HG02852 (cell line): ENCODE results near the gene MT1X.

Experiments used
- ATAC-seq: cut with Tn5 transposase; IDR thresholded peaks from one replicate; pipeline ENCODE4 v1.9.1; 2021; ENCODE audit warnings: mild to moderate bottlenecking, moderate library complexity; ENCODE audit not compliant: unreplicated experiment

The MT1X gene

DNA sequence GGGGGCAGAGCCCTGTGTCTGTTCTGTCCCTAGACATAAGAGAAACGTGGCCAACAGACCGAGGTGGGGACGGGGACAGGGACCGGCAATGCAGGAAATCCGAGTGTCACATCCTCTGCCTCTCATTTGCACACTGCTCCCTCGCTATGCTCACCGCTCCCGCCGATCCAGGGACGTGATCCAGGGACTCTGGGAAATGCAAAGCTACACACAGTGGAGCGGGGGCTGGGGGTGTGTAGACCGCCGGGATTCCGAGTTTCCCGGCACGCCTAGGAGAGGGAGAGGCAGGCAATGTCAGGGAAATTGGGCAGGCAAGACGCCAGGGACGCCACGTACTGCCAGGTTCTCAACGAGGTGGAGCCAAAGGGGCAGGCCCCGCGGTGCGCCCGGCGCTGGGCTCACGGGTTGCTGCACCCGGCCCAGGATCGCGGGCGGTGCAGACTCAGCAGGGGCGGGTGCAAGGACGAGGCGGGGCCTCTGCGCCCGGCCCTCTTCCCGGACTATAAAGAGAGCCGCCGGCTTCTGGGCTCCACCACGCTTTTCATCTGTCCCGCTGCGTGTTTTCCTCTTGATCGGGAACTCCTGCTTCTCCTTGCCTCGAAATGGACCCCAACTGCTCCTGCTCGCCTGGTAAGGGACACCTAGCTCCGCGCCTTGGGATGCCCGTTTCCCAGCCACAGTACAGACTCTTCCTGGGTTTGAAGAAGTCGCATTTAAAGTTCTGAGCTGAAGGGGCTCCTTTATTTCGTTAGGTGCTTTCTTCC, at the start of gene MT1X:
MT1X (plus strand) TSS at position 532 of the 764 bp plus-strand sequence; CDS start at position 603, 71 bp downstream.
- ATAC-seq = peak; percentile 98

- no peak for ATAC-seq
These were observed 49.4 kb upstream of the MT1X start for GRCh38 chr16:56632848-56633365.

- no peak for ATAC-seq
These were observed 48.7 kb upstream of the MT1X start for GRCh38 chr16:56633535-56633934.

DNA sequence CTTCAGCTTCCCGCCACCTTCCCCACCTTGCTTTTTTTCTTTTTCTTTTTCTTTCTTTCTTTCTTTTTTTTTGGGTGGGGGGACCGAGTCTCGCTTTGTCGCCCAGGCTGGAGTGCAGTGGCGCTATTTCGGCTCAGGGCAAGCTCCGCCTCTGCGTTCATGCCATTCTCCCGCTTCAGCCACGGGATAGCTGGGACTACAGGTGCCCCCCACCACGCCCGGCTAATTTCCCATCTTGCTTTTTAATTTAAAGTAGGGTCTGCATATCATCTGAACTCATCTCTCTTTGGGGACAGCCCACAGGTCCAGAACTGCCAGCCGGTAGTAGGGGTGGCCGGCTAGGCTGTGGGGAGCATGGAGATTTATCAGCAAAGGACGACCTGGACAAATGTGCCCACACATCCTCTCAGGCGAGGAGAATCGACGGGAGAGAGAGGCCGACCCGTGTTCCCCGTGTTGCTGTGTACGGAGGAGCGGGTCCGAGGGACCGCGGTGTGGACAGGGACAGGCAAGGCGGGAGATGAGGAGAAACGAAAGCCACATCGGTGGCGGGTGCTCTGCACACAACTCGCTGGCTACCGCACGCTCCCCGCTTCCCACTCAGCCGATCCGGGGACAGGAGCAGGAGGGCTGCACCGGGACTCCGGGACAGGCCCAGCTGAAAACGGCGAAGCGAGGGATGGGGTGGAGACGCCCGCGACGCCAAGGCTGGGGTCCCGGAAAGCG, 47.4 kb upstream of the MT1X start:
- ATAC-seq = no peak

DNA sequence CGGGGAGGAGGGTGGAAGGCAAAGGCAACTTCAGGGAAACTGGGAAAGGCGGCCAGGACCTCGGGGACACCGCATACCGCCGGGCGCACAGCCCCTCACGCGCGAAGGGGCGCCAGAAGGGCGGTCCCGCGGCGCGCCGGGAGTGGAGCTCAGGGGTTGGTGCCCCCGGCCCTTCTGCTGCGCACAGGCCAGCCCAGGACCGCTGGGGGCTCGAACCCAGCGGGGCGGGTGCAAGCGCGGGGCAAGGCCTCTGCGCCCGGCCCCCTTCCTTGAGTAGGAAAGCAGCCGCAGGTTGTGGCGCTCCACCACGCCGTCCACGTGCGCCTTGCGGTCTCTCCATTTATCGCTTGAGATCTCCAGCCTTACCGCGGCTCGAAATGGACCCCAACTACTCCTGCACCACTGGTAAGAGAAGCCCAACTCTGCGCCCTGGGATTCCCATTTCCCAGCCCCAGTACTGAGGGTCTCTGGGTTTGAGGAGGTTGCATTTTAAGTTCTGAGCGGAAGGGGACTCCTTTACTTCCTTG, 46.8 kb upstream of the MT1X start:
- no peak for ATAC-seq

- ATAC-seq = no peak
These were observed 45.5 kb upstream of the MT1X start for GRCh38 chr16:56636616-56637413.

GRCh38 chr16:56637814-56638750, 44.2 kb upstream of the MT1X start, which contains the start of gene MT1A:
Gene MT1A (plus strand): TSS chr16:56638666. CDS start chr16:56638739, 73 bp downstream.
- no peak for ATAC-seq

GRCh38 chr16:56639045-56639444, 43.2 kb upstream of the MT1X start:
- no peak for ATAC-seq

- ATAC-seq = no peak
These were observed 42.2 kb upstream of the MT1X start for GRCh38 chr16:56640076-56640475.

- no peak for ATAC-seq
These were observed 41.1 kb upstream of the MT1X start for GRCh38 chr16:56641166-56641565.

DNA sequence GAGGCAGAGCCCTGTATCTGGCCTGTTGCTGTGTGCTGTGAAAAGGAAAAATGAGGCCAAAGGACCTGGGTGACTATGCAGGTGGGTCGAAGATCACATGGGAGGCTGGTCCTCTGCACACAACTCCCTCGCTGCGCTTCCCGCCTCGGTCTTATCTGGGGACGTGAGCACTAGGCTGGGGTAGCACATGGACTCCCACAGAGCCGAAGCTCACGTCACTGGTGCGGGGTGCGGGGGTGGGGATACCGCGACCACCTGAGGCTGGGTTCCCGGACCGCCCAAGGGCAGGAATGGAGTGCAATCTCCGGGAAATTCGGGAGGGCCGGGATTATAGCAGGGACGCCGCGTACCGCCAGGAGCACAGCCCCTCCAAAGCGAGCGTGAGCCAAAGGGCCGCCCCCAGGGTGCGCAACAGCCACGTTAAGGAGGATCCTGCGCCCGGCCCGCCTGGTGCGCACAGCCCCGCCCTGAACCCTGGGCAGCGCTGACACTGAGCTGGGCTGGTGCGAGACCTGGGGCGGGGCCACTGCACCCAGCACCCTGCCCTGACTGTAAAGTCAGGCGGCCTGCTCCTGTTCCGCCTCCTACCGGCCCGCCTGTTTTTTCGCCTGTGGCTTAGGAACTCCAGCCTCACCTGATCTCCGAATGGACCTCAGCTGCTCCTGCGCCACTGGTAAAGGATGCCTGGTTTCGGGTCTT, 39.0 kb upstream of the MT1X start:
- no peak for ATAC-seq

GRCh38 chr16:56643833-56644232, 38.4 kb upstream of the MT1X start:
- ATAC-seq = no peak

DNA sequence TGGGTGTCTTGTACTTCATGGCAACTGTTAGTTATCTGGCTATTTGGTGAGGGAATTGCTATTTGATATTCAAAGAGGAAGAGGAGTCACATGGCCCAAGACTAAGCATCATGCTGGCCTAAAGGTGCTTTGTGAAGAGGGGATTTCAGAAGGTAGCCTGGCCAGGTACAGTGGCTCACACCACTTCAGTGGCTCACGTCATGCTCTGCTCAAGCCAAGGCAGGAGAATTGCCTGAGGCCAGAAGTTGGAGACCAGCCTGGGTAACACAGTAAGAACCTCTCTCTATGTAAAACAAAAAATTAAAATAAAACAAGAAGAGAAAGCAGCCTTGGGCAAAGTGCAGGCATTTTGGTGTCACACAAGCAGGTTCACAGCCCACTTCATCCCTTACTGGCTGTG, 37.0 kb upstream of the MT1X start:
- no peak for ATAC-seq

DNA sequence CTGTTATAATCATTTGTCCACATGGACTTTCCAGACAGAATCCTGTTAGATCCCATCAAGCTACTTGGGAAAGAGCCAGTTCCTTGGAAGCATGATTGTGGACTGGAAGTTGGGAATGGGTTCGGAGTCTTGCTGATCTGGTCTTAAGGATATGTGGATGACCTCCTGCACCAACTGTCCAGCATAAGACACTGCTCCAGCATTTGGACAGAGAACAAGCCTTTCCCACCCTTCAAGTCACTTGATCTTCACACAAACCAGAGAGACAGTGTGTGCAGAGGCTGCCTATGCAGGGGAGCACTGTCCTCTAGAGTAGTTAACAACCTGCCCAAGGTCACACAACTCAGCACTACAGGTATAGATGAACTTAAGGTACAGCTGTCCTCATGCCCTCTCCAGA, 36.4 kb upstream of the MT1X start:
- no peak for ATAC-seq

DNA sequence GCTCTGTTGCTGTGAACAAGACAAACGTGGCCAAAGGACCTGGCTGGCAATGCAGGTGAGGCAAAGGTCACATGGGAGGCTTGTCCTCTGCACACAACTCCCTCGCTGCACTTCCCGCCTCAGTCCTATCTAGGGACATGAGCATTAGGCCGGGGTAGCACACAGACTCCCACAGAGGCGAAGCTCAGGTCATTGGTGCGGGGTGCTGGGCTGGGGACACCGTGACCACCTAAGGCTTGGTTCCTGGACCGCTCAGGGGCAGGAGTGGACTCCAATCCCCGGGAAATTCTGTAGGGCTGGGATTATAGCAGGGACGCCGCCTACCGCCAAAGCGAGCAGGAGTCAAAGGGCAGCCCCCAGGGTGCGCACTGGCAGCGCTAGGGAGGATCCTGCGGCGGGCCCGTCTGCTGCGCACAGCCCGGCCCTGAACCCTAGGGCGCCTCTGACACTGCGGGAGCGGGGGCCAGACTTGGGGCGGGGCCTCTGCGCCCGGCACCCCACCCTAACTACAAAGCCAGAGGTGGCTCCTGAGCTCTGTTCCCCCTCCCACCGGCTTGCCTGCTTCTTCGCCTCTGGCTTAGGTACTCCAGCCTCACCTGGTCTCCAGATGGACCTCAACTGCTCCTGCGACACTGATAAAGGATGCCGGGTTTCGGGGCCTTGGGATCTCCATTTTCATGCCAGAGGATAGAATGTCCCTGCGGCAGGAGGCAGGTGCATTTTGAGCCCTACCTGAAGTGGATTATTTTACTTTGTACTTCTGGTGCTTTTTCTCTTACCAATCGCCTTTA, 34.4 kb upstream of the MT1X start:
- no peak for ATAC-seq

- ATAC-seq = no peak
These were observed 33.0 kb upstream of the MT1X start for GRCh38 chr16:56649271-56649670.

DNA sequence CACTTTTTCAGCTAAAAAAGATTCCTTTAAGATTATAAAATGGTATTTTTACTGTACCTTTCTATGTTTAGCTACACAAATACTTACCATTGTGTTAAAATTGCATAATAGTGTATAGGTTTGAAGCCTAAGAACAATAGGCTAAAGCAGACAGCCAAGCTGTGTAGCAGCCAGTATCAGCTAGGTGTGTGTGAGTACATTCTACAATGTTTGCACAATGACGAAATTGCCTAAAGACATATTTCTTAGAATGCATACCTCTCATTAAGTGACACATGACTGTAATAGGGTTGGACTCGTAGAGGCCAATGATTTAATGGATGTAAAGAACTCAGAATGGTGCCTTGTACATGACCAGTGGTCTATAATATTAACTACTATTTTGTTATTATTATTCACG, 32.5 kb upstream of the MT1X start:
- no peak for ATAC-seq

DNA sequence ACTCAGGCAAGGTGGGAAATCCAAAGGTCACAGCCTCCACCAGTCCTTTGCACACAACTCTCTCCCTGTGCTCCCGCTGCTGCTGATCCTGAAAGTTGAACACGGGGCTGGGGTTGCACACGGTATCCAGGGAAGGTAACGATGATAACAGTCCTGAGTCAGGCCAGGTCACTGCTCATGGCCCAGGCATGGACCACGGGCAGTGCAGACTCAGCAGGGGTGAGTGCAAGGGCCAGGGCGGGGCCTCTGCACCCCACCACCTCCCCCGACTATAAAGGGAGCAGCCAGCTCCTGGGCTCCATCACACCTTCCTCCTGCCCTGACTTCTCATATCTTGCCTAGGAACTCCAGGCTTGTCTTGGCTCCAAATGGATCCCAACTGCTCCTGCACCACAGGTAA, 30.7 kb upstream of the MT1X start, which contains the start of gene MT1B:
MT1B (plus strand) TSS at position 301 of the 400 bp plus-strand sequence; CDS start at position 369, 68 bp downstream.
- no peak for ATAC-seq
